Measurements from ENCODE around the gene PROSER2. TPM values are rescaled to one million over a fixed set of nuclear protein-coding genes. Genes with fewer than 3 reads are reported as not detected.

PROSER2 gene
- total and polyA plus RNA-seq, 2 of the 13 experiments (the other 11 are each of a cell fraction or from before 2014, with no cell fraction given) = 6.9 to 7.7 TPM

DNA sequence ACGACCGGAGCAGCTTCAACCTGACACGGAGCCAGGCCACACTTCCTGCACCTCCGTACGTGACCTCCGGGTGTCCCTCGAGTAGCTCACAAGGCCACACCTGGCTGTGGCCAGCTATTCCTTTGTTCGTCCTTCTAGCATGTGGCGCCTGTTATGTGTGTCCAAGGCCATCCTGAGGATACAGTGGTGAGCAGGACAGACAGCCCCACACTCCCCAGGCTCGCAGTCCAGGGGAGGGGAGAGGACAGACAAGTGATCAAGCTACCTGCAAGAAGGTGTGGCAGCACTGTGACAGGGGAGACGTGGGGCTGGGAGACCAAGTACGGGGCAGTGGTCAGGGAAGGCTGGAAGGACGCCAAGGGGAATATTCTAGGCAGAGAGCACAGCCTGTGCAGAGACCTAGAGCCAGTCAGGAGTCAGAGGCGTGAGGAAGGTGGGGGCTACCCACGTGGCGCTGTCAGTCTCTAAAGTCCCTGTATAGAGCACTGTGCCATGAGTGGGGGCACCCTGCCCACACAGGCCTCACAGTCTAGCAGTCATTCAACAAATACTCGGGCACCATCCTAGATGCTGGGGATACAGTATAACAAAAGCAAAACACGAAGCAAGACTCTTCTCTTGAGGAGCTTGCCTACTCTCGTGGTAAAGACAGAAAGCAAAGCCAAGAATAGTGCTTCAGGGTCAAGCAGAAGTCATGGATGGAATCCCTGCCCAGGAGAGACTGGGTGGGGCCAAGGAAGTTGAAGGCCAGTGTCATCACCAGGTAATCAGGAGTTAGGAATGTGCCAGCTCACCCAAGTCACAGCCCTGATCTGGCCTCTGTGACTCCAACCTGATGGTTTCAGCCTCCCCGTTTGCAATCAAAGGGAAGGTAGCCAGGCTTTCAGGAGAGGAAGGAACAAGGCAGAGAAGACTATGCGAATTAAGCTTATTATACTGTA, 58.6 kb downstream of the PROSER2 start (continued):
- TF ChIP-seq ZMYM4 (CRISPR knock-in tag; IDR thresholded peaks at IDR 0.05) (peak; percentile 65; the same call in 1 of the 2 replicates), ZNF33A (CRISPR knock-in tag; IDR thresholded peaks at IDR 0.05; ENCODE audit: borderline replicate concordance) (no peak), SP140L (CRISPR knock-in tag; IDR thresholded peaks at IDR 0.05; ENCODE audit: borderline replicate concordance) (no peak), SIN3A (IDR thresholded peaks at IDR 0.05; ENCODE audit: borderline replicate concordance, low read depth, low read length) (no peak), ZNF644 (CRISPR knock-in tag; IDR thresholded peaks at IDR 0.05; ENCODE audit: low read depth) (0 out of 2 replicates have a peak, but pooled peaks have one; percentile 11), ZNF768 (CRISPR knock-in tag; IDR thresholded peaks at IDR 0.05) (peak; percentile 20; the same call in 1 of the 2 replicates), ZFP91 (CRISPR knock-in tag; IDR thresholded peaks at IDR 0.05; ENCODE audit: borderline replicate concordance) (peak; percentile 80; the same call in 1 of the 2 replicates), CERS6 (CRISPR knock-in tag; IDR thresholded peaks at IDR 0.05) (no peak), ZNF883 (CRISPR knock-in tag; IDR thresholded peaks at IDR 0.05; ENCODE audit: not compliant biosample characterization) (no peak), ZSCAN30 (CRISPR knock-in tag; IDR thresholded peaks at IDR 0.05) (no peak), MIER3 (CRISPR knock-in tag; IDR thresholded peaks at IDR 0.05; ENCODE audit: borderline replicate concordance) (no peak; the same call in 1 of the 2 replicates), RARG (CRISPR knock-in tag; IDR thresholded peaks at IDR 0.05; ENCODE audit: low read depth) (no peak), TP53 (CRISPR knock-in tag; conservative IDR thresholded peaks at IDR 0.05) (no peak), ZMYM2 (CRISPR knock-in tag; IDR thresholded peaks at IDR 0.05) (peak; percentile 47; the same call in 1 of the 2 replicates), TBX2 (CRISPR knock-in tag; IDR thresholded peaks at IDR 0.05; ENCODE audit: borderline replicate concordance) (peak; percentile 43; the same call in 1 of the 2 replicates), ZFX (CRISPR knock-in tag; IDR thresholded peaks at IDR 0.05; ENCODE audit: low read depth) (peak; percentile 87), RXRA (CRISPR knock-in tag; IDR thresholded peaks at IDR 0.05) (peak; percentile 69; the same call in 1 of the 2 replicates), MBD4 (IDR thresholded peaks at IDR 0.05; ENCODE audit: borderline replicate concordance, low read length) (no peak), HDAC6 (IDR thresholded peaks at IDR 0.05; ENCODE audit: low read depth, low read length) (no peak), MED1 (CRISPR knock-in tag; IDR thresholded peaks at IDR 0.05) (peak; percentile 71; the same call in 1 of the 2 replicates), ZNF891 (CRISPR knock-in tag; IDR thresholded peaks at IDR 0.05) (no peak), ZNF563 (CRISPR knock-in tag; IDR thresholded peaks at IDR 0.05) (no peak)
- TF ChIP-seq, protein P1, sequence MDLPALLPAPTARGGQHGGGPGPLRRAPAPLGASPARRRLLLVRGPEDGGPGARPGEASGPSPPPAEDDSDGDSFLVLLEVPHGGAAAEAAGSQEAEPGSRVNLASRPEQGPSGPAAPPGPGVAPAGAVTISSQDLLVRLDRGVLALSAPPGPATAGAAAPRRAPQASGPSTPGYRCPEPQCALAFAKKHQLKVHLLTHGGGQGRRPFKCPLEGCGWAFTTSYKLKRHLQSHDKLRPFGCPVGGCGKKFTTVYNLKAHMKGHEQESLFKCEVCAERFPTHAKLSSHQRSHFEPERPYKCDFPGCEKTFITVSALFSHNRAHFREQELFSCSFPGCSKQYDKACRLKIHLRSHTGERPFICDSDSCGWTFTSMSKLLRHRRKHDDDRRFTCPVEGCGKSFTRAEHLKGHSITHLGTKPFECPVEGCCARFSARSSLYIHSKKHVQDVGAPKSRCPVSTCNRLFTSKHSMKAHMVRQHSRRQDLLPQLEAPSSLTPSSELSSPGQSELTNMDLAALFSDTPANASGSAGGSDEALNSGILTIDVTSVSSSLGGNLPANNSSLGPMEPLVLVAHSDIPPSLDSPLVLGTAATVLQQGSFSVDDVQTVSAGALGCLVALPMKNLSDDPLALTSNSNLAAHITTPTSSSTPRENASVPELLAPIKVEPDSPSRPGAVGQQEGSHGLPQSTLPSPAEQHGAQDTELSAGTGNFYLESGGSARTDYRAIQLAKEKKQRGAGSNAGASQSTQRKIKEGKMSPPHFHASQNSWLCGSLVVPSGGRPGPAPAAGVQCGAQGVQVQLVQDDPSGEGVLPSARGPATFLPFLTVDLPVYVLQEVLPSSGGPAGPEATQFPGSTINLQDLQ (CRISPR knock-in tag; IDR thresholded peaks at IDR 0.05) = no peak
- TF ChIP-seq, protein P2, sequence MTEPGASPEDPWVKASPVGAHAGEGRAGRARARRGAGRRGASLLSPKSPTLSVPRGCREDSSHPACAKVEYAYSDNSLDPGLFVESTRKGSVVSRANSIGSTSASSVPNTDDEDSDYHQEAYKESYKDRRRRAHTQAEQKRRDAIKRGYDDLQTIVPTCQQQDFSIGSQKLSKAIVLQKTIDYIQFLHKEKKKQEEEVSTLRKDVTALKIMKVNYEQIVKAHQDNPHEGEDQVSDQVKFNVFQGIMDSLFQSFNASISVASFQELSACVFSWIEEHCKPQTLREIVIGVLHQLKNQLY (CRISPR knock-in tag; IDR thresholded peaks at IDR 0.05) = peak; percentile 22; the same call in 1 of the 2 replicates

Data from HepG2 (cell line).